NCI-H146 (cell line): ENCODE measurements around the gene RC3H1.
"Not testable (repeated sequence)": the region's sequence is repeated elsewhere in the genome, so short reads cannot be mapped to it uniquely, and the experiment has no call there.

Experiments used
- DNase-seq: peaks from one replicate; lab custom pipeline; 2025; lab: John Stamatoyannopoulos, UW

The RC3H1 gene

DNA sequence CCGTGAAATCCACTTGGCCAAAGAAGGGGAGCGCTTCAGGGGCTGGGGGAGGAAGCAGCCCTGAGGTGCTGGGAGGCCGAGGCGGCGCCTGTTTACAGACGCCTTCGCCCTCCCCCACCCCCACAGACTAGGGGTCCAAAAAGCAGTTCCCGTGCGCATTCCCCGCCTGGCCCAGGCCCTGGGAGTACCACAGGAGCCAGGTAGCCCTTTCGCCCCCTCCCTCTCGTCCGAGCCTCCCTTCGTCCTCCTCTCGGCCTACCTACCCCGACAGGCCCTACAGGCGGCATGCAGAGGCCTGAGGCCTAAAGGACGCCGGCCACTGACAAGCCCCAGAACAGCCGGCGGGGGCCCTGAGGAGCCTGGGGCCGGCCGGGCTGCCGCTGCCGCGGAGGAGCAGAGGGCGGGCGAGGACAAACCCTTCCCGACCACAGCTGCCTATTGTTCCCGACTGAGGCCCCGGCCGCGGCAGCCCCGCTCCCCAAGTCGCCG lies 522 bp downstream of the RC3H1 start:
- peak; percentile 76 for DNase-seq

GRCh38 chr1:174018565-174018964 lies 3.6 kb downstream of the RC3H1 start:
- no peak for DNase-seq

GRCh38 chr1:174017231-174017970 lies 4.8 kb downstream of the RC3H1 start:
- no peak for DNase-seq

DNA sequence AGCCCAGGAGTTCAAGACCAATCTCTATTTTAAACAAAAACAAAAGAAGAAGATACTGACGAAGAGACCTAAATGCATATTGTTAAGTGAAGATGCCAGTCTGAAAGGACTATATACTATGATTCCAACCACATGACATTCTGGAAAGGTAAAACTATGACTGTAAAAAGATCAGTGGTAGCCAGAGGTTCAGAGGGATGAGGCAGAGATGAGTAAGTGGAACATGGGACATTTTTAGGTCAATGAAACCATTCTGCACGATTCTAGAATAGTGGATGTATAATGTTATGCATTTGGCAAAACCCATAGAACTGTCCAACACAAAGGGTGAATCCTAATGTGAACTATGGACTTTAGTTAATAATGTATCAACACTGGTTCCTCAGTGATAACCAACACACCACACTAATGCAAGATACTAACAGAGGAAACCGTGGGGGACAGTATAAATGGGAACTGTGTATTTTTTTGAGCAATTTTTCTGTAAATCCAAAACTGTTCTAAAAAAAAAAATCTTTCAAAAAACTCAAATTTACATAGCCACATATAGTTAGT lies 8.2 kb downstream of the RC3H1 start:
- DNase-seq, result no peak

- DNase-seq, result no peak
Observed at GRCh38 chr1:174008979-174009378, 13.2 kb downstream of the RC3H1 start.

DNA sequence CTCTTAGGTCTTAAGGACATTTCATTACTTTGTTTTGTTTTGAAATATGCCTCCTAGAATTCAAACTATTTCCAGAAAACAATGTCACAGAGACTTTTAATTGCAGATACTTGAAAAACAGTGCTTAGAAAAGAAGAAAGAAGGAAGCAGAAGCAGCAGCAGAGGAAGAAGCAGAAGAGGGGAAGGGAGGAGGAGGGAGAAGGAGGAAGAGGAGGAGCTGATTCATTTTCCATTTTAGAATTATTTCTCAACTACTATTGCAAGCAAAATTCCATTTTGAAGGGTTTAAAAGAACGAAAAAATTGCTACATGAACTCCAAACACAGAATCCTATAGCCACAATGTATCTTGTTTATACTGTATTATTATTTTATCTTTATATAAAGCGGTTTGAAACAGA lies 13.9 kb downstream of the RC3H1 start:
- DNase-seq, result no peak

DNA sequence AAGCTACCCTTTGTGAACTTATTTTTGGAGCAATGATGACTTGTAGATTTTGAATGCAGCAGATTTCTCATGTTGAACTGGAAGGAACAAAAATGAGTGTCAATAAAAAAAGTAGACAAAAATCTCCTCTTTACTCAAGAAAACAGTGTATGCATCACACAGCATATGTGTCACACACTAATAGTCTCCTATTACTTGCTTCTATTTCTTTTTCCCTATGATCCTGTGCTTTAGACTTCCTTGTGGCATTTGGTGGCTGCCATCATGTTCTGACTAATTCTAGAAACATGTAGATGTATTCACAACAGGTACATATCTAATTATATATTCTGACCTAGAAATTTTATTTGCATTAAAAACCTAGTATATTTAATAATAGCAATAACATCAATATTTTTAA lies 14.3 kb downstream of the RC3H1 start:
- DNase-seq, result no peak

- DNase-seq, result no peak
Observed at GRCh38 chr1:174005032-174005431, 17.1 kb downstream of the RC3H1 start.

DNA sequence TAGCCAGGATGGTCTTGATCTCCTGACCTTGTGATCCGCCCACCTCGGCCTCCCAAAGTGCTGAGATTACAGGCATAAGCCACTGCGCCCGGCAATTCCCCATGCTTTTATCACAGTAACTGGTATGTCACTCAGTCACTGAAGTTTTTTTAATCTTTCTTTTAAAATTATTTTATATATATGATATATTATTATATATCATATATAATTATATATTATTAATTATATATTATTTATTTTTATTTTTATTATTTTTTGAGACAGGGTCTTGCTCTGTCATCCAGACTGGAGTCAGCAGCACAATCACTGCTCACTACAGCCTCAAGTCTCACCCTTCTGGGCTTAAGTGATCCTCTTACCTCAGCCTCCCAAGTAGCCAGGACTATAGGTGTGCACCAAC lies 18.3 kb downstream of the RC3H1 start:
- no peak for DNase-seq

- no peak for DNase-seq
Observed at GRCh38 chr1:174001573-174001972, 20.6 kb downstream of the RC3H1 start.

DNA sequence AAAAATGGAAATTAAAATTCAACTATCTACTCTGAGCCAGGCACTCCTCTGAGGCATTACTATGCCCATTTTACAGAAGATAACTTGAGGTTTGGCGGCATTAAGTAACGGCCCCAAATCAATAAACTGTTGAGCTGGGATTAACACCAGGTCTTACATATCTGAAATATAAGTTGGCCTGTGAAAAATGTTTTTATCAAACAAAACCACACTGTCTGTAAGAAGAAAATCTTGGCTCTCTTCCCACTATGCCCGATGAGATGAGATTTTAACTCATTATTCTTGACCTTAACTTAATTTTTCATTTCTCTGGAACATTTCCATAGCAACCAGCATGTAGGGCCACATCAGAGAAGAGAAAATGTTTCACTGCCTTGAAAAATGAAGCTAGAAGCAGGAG lies 21.8 kb downstream of the RC3H1 start:
- DNase-seq, result no peak

DNA sequence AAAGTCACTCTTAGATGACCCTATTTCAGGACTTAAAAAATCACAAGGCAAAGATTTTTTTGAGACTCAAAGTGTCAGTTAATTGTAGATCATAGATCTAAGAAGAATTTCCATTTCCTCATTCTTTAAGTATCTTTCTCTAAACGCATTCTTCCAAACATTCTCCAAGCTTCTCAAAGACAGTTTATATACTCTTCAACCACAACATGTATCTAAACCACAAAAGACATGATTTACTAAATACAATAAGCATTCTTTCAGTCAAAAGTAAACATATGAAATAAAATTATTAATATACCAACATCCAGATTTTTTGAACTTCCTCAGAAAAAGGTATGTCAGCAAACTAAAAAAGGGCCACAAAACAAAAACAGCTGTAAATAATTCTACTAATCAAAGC lies 24.4 kb downstream of the RC3H1 start:
- no peak for DNase-seq

DNA sequence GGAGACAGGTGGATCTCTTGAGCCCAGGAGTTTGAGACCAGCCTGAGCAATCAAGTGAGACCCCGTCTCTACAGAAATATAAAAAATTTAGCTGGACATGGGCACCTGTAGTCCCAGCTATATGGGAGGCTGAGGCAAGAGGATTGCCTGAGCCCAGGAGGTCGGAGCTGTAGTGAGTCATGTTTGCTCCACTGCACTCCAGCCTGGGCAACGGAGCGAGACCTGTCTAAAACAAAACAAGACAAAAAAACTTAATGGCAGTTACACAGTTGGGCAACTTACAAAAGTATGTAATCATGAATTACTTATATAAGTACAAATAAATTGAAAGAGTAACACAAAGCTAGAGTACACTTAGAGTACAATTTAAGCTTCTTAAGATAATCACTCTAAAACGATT lies 25.2 kb downstream of the RC3H1 start:
- no peak for DNase-seq

DNA sequence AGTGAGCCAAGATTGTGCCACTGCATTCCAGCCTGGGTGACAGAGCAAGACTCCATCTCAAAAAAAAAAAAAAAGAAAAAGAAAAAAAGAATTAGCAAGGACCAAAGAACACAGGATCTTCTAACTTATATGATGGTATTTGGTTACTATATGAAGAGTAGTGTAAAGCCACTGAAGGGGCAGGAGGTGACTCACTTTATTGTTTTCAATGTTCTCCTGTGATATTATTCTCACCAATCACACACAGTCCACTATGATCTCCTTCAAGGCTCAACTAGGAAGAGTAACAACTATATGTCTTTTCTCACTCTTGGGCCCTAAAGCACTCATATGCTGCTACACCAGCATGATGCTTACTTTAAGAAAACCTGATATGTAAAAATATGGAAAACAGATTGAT lies 26.7 kb downstream of the RC3H1 start:
- no peak for DNase-seq

DNA sequence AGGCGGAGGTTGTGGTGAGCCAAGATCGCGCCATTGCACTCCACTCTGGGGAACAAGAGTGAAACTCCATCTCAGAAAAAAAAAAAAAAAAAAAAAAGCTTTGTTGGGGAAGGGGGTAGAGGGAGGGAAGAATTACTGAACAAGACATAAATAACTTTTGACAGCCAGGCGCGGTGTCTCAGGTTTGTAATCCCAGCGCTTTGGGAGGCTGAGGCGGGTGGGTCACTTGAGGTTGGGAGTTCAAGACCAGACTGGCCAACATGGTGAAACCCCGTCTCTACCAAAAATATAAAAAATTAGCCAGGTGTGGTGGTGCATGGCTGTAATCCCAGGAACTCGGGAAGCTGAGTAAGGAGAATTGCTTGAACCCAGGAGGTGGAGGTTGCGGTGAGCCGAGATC lies 28.2 kb downstream of the RC3H1 start:
- DNase-seq, result not testable (repeated sequence)

GRCh38 chr1:173988068-173988467 lies 34.1 kb downstream of the RC3H1 start:
- DNase-seq, result no peak

- DNase-seq, result no peak
Observed at GRCh38 chr1:173986951-173987350, 35.2 kb downstream of the RC3H1 start.

GRCh38 chr1:173970252-173970651 lies 51.9 kb downstream of the RC3H1 start:
- DNase-seq, result no peak

- DNase-seq, result not testable (repeated sequence)
Observed at GRCh38 chr1:173965896-173966295, 56.3 kb downstream of the RC3H1 start.

DNA sequence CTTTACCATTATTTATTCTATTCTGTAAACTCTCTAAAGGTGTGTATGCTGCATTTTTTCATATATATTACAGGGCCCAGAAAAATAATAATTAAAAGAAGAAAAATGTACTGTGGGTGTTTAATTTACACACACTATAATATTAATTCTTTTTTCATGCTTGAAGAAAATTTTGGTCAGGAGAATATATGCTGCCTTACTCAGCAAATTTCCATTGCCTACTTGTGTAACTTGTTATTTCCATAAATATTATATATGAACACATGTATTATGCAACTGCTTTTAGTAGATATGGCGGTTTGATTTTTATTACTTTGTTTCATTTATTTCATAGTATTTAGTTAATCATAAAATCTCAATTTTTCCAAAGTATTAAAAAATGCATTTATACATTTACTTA lies 58.7 kb downstream of the RC3H1 start:
- DNase-seq, result no peak

GRCh38 chr1:173960625-173961024 lies 61.5 kb downstream of the RC3H1 start:
- no peak for DNase-seq

DNA sequence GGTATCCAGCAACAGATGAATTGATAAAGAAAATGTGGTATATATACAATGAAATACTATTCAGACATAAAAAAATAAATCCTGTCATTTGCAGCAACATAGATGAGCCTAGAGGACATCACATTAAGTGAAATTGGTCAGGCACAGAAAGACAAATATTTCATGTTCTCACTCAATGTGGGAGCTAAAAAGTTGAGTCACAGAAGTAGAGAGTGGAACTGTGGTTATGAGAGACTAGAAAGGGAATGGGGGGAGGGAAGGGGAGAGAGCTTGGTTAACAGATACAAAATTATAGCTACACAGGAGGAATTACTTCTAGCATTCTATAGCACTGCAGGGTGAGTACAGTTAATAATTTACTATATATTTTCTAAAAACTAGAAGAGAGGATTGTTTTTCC lies 68.0 kb downstream of the RC3H1 start:
- no peak for DNase-seq

DNA sequence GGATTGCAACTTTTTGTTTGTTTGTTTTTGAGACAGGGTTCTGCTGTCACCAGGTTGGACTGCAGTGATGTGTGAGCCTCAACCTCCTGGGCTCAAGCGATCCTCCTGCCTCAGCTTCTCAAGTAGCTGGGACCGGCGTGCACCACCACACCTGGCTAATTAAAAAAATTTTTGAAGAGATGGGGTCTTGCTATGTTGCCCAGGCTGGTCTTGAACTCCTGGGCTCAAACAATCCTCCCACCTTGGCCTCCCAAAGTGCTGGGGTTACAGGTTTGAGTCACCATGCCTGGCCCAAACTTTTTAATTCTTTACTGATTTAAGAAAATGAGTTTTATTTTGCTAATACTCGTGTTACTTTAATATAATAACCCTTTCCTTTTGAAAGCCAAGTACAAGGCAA lies 73.6 kb downstream of the RC3H1 start:
- no peak for DNase-seq

DNA sequence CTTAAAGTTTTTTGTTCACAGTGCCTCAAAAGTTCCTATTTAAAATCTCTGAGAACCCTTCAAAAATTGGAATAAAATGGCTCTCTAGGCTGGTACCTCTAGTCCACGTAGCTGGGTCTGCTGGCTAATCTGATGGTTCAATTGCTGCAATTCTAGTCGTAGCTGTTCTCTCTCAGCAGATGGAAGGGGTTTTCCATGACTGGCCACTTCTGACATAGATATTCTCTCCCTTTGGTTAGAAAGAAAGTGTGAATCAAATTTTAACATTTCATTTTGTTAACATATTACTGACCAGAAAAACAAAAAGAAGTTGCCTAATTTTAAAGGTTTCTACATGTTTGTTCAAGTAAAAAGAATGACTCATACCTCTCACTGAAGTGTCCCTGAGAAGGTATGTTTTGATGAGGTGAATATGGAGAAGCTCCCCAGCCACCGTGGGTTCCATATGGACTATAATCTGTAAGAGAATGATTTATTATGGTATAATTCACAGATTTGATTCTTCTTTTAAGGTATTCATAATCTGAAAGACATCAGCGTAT lies 75.7 kb downstream of the RC3H1 start:
- DNase-seq, result no peak
